CD4-positive, alpha-beta T cell (primary cell): ENCODE data around the gene NUDT22. TPM values are rescaled to one million over a fixed set of nuclear protein-coding genes. Genes with fewer than 3 reads are reported as not detected.
A peak's percentile ranks its signal among the peaks of the same experiment; 100 is the strongest.

ENCODE experiments used
- ATAC-seq: fragments of 200-7000 bp; cut with Tn5 transposase; one replicate; pipeline ENCODE4 v1.10.0; 2022; ENCODE audit warnings: mild to moderate bottlenecking; ENCODE audit not compliant: poor library complexity
- CTCF ChIA-PET: fragments of 350-600 bp; sonication (Branson Sonifier 250); formaldehyde crosslinking; loops from one replicate; lab custom pipeline; 2021; ENCODE audit warnings: antibody characterized with exemption, inconsistent platforms; lab: Charles Lee
- POLR2A ChIA-PET: fragments of 350-600 bp; sonication (Branson Sonifier 250); formaldehyde crosslinking; loops from one replicate; lab custom pipeline; 2021; ENCODE audit warnings: antibody characterized with exemption, inconsistent platforms; lab: Charles Lee
- DNase-seq, 14 experiments: peaks; one replicate each; pipeline ENCODE4 v3.0.0-alpha.2; 2013 to 2020; ENCODE audit warnings: mixed read lengths in 2 of 14
- H3K27ac ChIP-seq, 2 donors: one replicate each; pipeline versions ENCODE4 v1.5.1 to v1.7.0; 2013; ENCODE audit warnings: low read length in 2 of 2, low read depth in 1 of 2, mild to moderate bottlenecking in 1 of 2
- H3K27me3 ChIP-seq, 2 experiments: 1 replicate in 1 of 2; 2 replicates in 1 of 2; pipeline versions ENCODE4 v1.6.1 to v1.7.0; 2013; ENCODE audit warnings: low read length in 2 of 2, control low read depth in 1 of 2, mild to moderate bottlenecking in 1 of 2, moderate library complexity in 1 of 2; ENCODE audit not compliant: insufficient read depth in 2 of 2, control insufficient read depth in 1 of 2
- H3K36me3 ChIP-seq: one replicate; pipeline ENCODE4 v1.6.1; 2013; ENCODE audit warnings: low read length, control low read depth; ENCODE audit not compliant: insufficient read depth
- H3K4me1 ChIP-seq: one replicate; pipeline ENCODE4 v1.6.1; 2013; ENCODE audit warnings: low read length, control low read depth; ENCODE audit not compliant: insufficient read depth
- H3K4me3 ChIP-seq: one replicate; pipeline ENCODE4 v1.5.1; 2013; ENCODE audit warnings: mild to moderate bottlenecking, low read length, moderate library complexity
- H3K9me3 ChIP-seq, 2 experiments: 1 replicate in 1 of 2; 2 replicates in 1 of 2; pipeline versions ENCODE4 v1.6.1 to v1.7.0; 2013; ENCODE audit warnings: low read length in 2 of 2, mild to moderate bottlenecking in 2 of 2, control low read depth in 1 of 2, moderate library complexity in 1 of 2; ENCODE audit not compliant: control insufficient read depth in 1 of 2, insufficient read depth in 1 of 2
- H3K27ac Mint-ChIP-seq: one replicate; pipeline ENCODE4 v1.8.0; 2020; ENCODE audit warnings: mixed read lengths
- H3K27me3 Mint-ChIP-seq: one replicate; pipeline ENCODE4 v1.8.0; 2021; ENCODE audit warnings: mixed read lengths
- H3K36me3 Mint-ChIP-seq: one replicate; pipeline ENCODE4 v1.8.0; 2021; ENCODE audit warnings: low read depth, mixed read lengths
- H3K4me1 Mint-ChIP-seq: one replicate; pipeline ENCODE4 v1.8.0; 2021; ENCODE audit warnings: low read depth, mixed read lengths
- H3K4me3 Mint-ChIP-seq: one replicate; pipeline ENCODE4 v1.8.0; 2020; ENCODE audit warnings: mild to moderate bottlenecking, mixed read lengths
- H3K9me3 Mint-ChIP-seq: one replicate; pipeline ENCODE4 v1.8.0; 2020; ENCODE audit warnings: mixed read lengths
- intact Hi-C, 2 experiments: fragments of 100-400 bp; cut with DNase I in 1 of 2; cut with micrococcal nuclease in 1 of 2; formaldehyde crosslinking; loops; one replicate each; pipeline versions ENCODE4 v1.15.1 to v1.9.0; 2023 to 2025; cut with DNase I, micrococcal nuclease
- total RNA-seq, 174 experiments: library from RNA in 2 of 174; stranded (reverse) in 2 of 174; gene quantifications; one replicate each; pipeline ENCODE4 v1.2.3 and lab custom pipeline; 2021 to 2026
- TF ChIP-seq, protein P1 (sequence below): fragments of 200-600 bp; IDR thresholded peaks from one replicate; pipeline ENCODE4 v1.8.0; 2022; ENCODE audit warnings: antibody characterized with exemption, mild to moderate bottlenecking

Gene NUDT22
- total RNA-seq, 2 experiments from 2014 or later = 26.8 to 26.9 TPM

DNA sequence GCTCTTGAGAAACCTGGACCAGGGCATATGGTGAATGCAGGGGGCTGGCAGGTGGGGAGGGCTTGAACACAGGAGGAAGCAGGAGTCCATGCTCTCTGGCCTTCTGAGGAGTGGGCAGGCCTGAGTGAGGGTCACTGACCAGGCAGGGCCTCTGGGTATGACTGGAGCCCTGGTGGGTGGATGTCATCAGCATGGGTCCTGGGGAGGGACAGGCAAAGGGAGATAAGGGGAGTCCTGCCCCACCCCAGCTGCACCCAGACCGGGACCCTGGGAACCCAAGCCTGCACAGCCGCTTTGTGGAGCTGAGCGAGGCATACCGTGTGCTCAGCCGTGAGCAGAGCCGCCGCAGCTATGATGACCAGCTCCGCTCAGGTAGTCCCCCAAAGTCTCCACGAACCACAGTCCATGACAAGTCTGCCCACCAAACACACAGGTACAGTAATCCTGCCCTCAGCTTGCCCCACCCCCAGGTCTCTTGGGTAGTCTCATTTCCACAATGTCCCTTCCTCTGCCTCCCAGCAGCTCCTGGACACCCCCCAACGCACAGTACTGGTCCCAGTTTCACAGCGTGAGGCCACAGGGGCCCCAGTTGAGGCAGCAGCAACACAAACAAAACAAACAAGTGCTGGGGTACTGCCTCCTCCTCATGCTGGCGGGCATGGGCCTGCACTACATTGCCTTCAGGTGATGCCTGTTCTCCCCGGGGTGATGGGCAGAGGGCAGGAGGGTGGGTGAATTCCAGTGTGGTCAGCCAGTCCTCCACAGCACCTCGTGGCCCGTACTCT, 6.3 kb downstream of the NUDT22 start:
- Histone ChIP-seq H3K36me3 (peaks cover 7% of the 10 kb centered on the region), H3K4me3 (no peak overlapping the region), H3K9me3 (no peaks in the 10 kb centered on the region), H3K4me1 (peaks cover 69% of the 10 kb centered on the region), H3K27ac (no peak overlapping the region), H3K27me3 (no peaks in the 10 kb centered on the region)
- peak overlapping the region; percentile 95 for H3K4me3 Mint-ChIP-seq
- TF ChIP-seq, protein P1, sequence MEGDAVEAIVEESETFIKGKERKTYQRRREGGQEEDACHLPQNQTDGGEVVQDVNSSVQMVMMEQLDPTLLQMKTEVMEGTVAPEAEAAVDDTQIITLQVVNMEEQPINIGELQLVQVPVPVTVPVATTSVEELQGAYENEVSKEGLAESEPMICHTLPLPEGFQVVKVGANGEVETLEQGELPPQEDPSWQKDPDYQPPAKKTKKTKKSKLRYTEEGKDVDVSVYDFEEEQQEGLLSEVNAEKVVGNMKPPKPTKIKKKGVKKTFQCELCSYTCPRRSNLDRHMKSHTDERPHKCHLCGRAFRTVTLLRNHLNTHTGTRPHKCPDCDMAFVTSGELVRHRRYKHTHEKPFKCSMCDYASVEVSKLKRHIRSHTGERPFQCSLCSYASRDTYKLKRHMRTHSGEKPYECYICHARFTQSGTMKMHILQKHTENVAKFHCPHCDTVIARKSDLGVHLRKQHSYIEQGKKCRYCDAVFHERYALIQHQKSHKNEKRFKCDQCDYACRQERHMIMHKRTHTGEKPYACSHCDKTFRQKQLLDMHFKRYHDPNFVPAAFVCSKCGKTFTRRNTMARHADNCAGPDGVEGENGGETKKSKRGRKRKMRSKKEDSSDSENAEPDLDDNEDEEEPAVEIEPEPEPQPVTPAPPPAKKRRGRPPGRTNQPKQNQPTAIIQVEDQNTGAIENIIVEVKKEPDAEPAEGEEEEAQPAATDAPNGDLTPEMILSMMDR = no peak
- DNase-seq (peak in 1 of 14 experiments; percentile 4), ATAC-seq (no peak)
- no peaks in the 10 kb centered on the region for H3K27me3 Mint-ChIP-seq
- H3K4me1 Mint-ChIP-seq = peaks cover 53% of the 10 kb centered on the region
- POLR2A ChIA-PET = interaction anchor here (0.8 to 4.6 kb wide), 10 partner anchors 9 to 1265 kb away, joined by 3 to 31 read pairs (median 4); partner anchors contain the start of genes FERMT3, FKBP2, PLCB3 and PPP1R14B
- peak overlapping the region; percentile 94 for H3K27ac Mint-ChIP-seq
- CTCF ChIA-PET = interaction anchor here (0.7 to 1.2 kb wide), 5 partner anchors 8 to 72 kb away, joined by 3 to 5 read pairs (median 3); partner anchors contain the start of gene PPP1R14B
- peaks cover 10% of the 10 kb centered on the region for H3K36me3 Mint-ChIP-seq
- H3K9me3 Mint-ChIP-seq = no peaks in the 10 kb centered on the region
- intact Hi-C loops = loop anchor here in 1 of 2 experiments (5.0 kb wide), 2 partner anchors 40 to 45 kb away; partner anchors contain the start of gene STIP1

DNA sequence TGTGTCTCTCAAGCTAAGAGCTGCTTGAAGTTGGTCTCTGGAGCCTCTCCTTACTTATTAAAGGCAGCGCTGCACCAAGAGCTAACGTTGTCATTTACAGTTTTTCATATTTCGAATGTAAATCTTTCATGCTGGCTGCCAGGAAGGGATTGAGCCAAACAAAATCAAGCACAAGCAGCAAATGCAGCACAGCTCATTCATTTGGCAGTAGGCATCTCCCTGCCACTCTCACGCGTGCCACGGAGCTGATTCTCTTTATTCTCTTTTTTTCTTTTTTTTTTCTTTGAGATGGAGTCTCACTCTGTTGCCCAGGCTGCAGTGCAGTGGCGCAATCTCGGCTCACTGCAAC, 6.9 kb downstream of the NUDT22 start:
- peak overlapping the region; percentile 94 for H3K27ac Mint-ChIP-seq
- no peaks in the 10 kb centered on the region for H3K9me3 ChIP-seq
- no peaks in the 10 kb centered on the region for H3K9me3 Mint-ChIP-seq
- peaks cover 10% of the 10 kb centered on the region for H3K36me3 Mint-ChIP-seq
- no peak overlapping the region for H3K27ac ChIP-seq
- H3K27me3 Mint-ChIP-seq = no peaks in the 10 kb centered on the region
- CTCF ChIA-PET = interaction anchor here (1.2 kb wide), 1 partner anchor 72 kb away, joined by 3 read pairs; no protein-coding TSS in a partner anchor
- H3K27me3 ChIP-seq = no peaks in the 10 kb centered on the region
- no peak overlapping the region for H3K4me3 ChIP-seq
- ATAC-seq (no peak), DNase-seq (no peak)
- peak overlapping the region; percentile 95 for H3K4me3 Mint-ChIP-seq
- intact Hi-C loops = loop anchor here in 1 of 2 experiments (5.0 kb wide), 2 partner anchors 39 to 46 kb away; partner anchors contain the start of gene STIP1
- peaks cover 50% of the 10 kb centered on the region for H3K4me1 Mint-ChIP-seq
- TF ChIP-seq, protein P1 = no peak
- H3K36me3 ChIP-seq = peaks cover 13% of the 10 kb centered on the region
- POLR2A ChIA-PET = interaction anchor here (0.8 to 4.6 kb wide), 7 partner anchors 9 to 85 kb away, joined by 3 to 31 read pairs (median 7); partner anchors contain the start of genes FERMT3, FKBP2, PLCB3 and PPP1R14B
- H3K4me1 ChIP-seq = peaks cover 70% of the 10 kb centered on the region

DNA sequence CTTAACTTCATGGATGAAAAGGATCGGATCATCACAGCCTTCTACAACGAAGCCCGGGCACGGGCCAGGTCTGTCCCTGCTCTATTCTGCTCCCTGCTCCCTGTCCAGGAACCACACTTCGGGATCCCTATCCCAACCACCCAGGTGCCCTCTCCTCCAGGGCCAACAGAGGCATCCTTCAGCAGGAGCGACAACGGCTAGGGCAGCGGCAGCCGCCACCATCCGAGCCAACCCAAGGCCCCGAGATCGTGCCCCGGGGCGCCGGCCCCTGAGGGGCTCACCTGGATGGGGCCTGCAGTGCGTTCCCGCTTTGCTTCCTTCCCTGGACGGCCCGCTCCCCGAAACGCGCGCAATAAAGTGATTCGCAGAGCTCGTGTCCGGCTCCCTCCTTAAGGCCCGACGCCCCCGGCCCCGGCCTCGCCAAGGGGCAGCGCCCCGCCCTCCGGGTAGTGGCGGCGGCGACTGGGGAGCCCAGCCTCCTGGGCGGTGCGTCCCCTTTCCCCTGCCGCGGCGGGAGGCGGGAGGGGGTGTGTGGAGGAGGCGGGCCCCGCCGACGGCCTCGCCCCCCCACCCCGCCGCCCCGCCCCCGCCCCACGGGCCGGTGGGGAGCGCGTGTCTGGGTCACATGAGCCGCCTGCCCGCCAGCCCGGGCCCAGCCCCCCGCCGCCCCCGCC, 8.0 kb downstream of the NUDT22 start, which contains the start of gene VEGFB:
Gene VEGFB, plus strand, starts transcription at position 672 of the 674 bp plus-strand sequence. CDS start 250 bp downstream, outside the sequence.
- Mint-ChIP-seq H3K36me3 (peaks cover 10% of the 10 kb centered on the region), H3K4me1 (peaks cover 51% of the 10 kb centered on the region), H3K27me3 (no peaks in the 10 kb centered on the region), H3K27ac (peak within 1 kb of the TSS; percentile 94), H3K9me3 (no peaks in the 10 kb centered on the region), H3K4me3 (peak within 1 kb of the TSS; percentile 95)
- ChIA-PET CTCF (interaction anchor here (0.9 to 1.6 kb wide), 2 partner anchors 30 to 84 kb away, joined by 3 to 4 read pairs; partner anchors contain the start of gene PRDX5), POLR2A (no interaction called here)
- H3K9me3 ChIP-seq = no peaks in the 10 kb centered on the region
- DNase-seq = peak; percentile 49 to 86 (median 74)
- H3K4me1 ChIP-seq = peaks cover 68% of the 10 kb centered on the region
- H3K4me3 ChIP-seq = peak within 1 kb of the TSS; percentile 65
- peaks cover 13% of the 10 kb centered on the region for H3K36me3 ChIP-seq
- H3K27me3 ChIP-seq = no peaks in the 10 kb centered on the region
- peak within 1 kb of the TSS; percentile 58 to 64 for H3K27ac ChIP-seq
- intact Hi-C loops = loop anchor here in 1 of 2 experiments (5.0 kb wide), 2 partner anchors 38 to 47 kb away; partner anchors contain the start of gene STIP1
- TF ChIP-seq, protein P1 = no peak
- peak; percentile 43 for ATAC-seq
